SK-N-SH (cell line): Measurements from ENCODE around the gene AKAP17A.

Experiments used
- CTCF ChIP-seq: fragments of 200-600 bp; sonication (generic); IDR thresholded peaks from 2 replicates; pipeline ENCODE4 v1.6.1; 2017; ENCODE audit warnings: antibody characterized with exemption, mild to moderate bottlenecking, moderate library complexity
- EP300 ChIP-seq, 2 experiments: IDR thresholded peaks; 2 replicates each; pipeline versions ENCODE4 v1.4.0 to v1.6.1; 2012; ENCODE audit warnings: borderline replicate concordance in 1 of 2, low read depth in 1 of 2, low read length in 1 of 2
- FOSL2 ChIP-seq: IDR thresholded peaks from 2 replicates; pipeline ENCODE4 v1.4.0; 2012; ENCODE audit warnings: low read depth, mild to moderate bottlenecking, moderate library complexity, borderline replicate concordance
- FOXJ3 ChIP-seq: sonication (generic); formaldehyde crosslinking; IDR thresholded peaks from 2 replicates; pipeline ENCODE4 v1.5.1; 2020; ENCODE audit warnings: mild to moderate bottlenecking, missing genetic modification reagents
- FOXM1 ChIP-seq: IDR thresholded peaks from 2 replicates; pipeline ENCODE4 v1.4.0; 2012; ENCODE audit warnings: low read depth, mild to moderate bottlenecking
- GABPA ChIP-seq: IDR thresholded peaks from 2 replicates; pipeline ENCODE4 v1.4.0; 2012; ENCODE audit warnings: low read depth, mild to moderate bottlenecking
- GATA2 ChIP-seq: sonication (generic); formaldehyde crosslinking; IDR thresholded peaks from 2 replicates; pipeline ENCODE4 v1.5.0; 2020; ENCODE audit warnings: mild to moderate bottlenecking, missing genetic modification reagents
- MAX ChIP-seq: IDR thresholded peaks from 2 replicates; pipeline ENCODE4 v1.4.0; 2012; ENCODE audit warnings: low read depth
- MEF2A ChIP-seq: IDR thresholded peaks from 2 replicates; pipeline ENCODE4 v1.4.0; 2012; ENCODE audit warnings: low read depth, borderline replicate concordance
- NFIC ChIP-seq: IDR thresholded peaks from 2 replicates; pipeline ENCODE4 v1.4.0; 2012; ENCODE audit warnings: borderline replicate concordance
- NRF1 ChIP-seq: IDR thresholded peaks from 2 replicates; pipeline ENCODE4 v1.6.1; 2012; ENCODE audit warnings: low read depth, mild to moderate bottlenecking, low read length
- RCOR1 ChIP-seq: fragments of 150-350 bp; IDR thresholded peaks from 2 replicates; pipeline ENCODE4 v1.6.1; 2017; ENCODE audit warnings: antibody characterized with exemption, low read length
- SMC3 ChIP-seq: IDR thresholded peaks from 2 replicates; pipeline ENCODE4 v1.6.1; 2012; ENCODE audit warnings: low read depth, low read length, improper control_type of control experiment
- ZBTB33 ChIP-seq: IDR thresholded peaks from 2 replicates; pipeline ENCODE4 v1.4.0; 2012; ENCODE audit warnings: low read depth, borderline replicate concordance

- TF ChIP-seq SMC3 (no peak), NRF1 (no peak), CTCF (no peak), FOXM1 (no peak), FOXJ3 (no peak), RCOR1 (no peak), NFIC (no peak), EP300 (IDR thresholded peaks at IDR 0.05; ENCODE audit: borderline replicate concordance in 1 of 2, low read depth in 1 of 2, low read length in 1 of 2) (no peak), MEF2A (no peak), GATA2 (no peak), FOSL2 (no peak), MAX (no peak), ZBTB33 (no peak), GABPA (no peak)
Observed at GRCh38 chrX:1629244-1629643, 37.8 kb downstream of the AKAP17A start.
